HG03460 (cell line): Measurements from ENCODE around the gene ICAM2.
A peak's percentile ranks its signal among the peaks of the same experiment; 100 is the strongest.

ENCODE experiments used
- ATAC-seq: cut with Tn5 transposase; IDR thresholded peaks from one replicate; pipeline ENCODE4 v1.9.1; 2021; ENCODE audit not compliant: unreplicated experiment

The ICAM2 gene

GRCh38 chr17:63978272-63979200, 41.9 kb downstream of the ICAM2 start:
- ATAC-seq = no peak

- ATAC-seq = no peak
Measured at GRCh38 chr17:63976702-63977101, 43.7 kb downstream of the ICAM2 start.

GRCh38 chr17:63975541-63976092, 44.8 kb downstream of the ICAM2 start:
- no peak for ATAC-seq

GRCh38 chr17:63974594-63975192, 45.7 kb downstream of the ICAM2 start:
- no peak for ATAC-seq

- no peak for ATAC-seq
Measured at GRCh38 chr17:63973930-63974593, 46.4 kb downstream of the ICAM2 start.

- no peak for ATAC-seq
Measured at GRCh38 chr17:63973247-63973646, 47.2 kb downstream of the ICAM2 start.

- ATAC-seq = no peak
Measured at GRCh38 chr17:63972796-63973195, 47.6 kb downstream of the ICAM2 start, which contains the start of gene SCN4A. Gene SCN4A (minus strand): TSS chr17:63972918. CDS start chr17:63972841, 77 bp downstream.

GRCh38 chr17:63969278-63969677, 51.2 kb downstream of the ICAM2 start:
- no peak for ATAC-seq

- ATAC-seq = no peak
Measured at GRCh38 chr17:63967953-63968352, 52.5 kb downstream of the ICAM2 start.

GRCh38 chr17:63966646-63967264, 53.7 kb downstream of the ICAM2 start:
- ATAC-seq = no peak

GRCh38 chr17:63963123-63963522, 57.3 kb downstream of the ICAM2 start:
- ATAC-seq = no peak

GRCh38 chr17:63962298-63962744, 58.1 kb downstream of the ICAM2 start:
- ATAC-seq = no peak

GRCh38 chr17:63961355-63962212, 58.8 kb downstream of the ICAM2 start:
- ATAC-seq = no peak

GRCh38 chr17:63960430-63960829, 60.0 kb downstream of the ICAM2 start:
- ATAC-seq = no peak

- ATAC-seq = no peak
Measured at GRCh38 chr17:63960006-63960405, 60.4 kb downstream of the ICAM2 start.

- ATAC-seq = no peak
Measured at GRCh38 chr17:63956296-63956920, 64.0 kb downstream of the ICAM2 start.

GRCh38 chr17:63955791-63956190, 64.6 kb downstream of the ICAM2 start:
- no peak for ATAC-seq

- no peak for ATAC-seq
Measured at GRCh38 chr17:63955232-63955631, 65.2 kb downstream of the ICAM2 start.

GRCh38 chr17:63954402-63955063, 65.9 kb downstream of the ICAM2 start:
- ATAC-seq = peak; percentile 59
